GM08714 (cell line): Measurements from ENCODE around the gene CHRNB4.

Source experiments
- H3K4me3 ChIP-seq: fragments of 200-500 bp; sonication (Bioruptor generic); 2 replicates; pipeline ENCODE4 v1.5.1; 2014; ENCODE audit warnings: mild to moderate bottlenecking, low read length, inconsistent platforms
- ZNF274 ChIP-seq: IDR thresholded peaks from 2 replicates; pipeline ENCODE4 v1.6.1; 2012; ENCODE audit warnings: mild to moderate bottlenecking, low read depth, low read length

Gene CHRNB4

GRCh38 chr15:78598348-78598747 is 42.7 kb downstream of the CHRNB4 start:
- TF ChIP-seq ZNF274: no peak

GRCh38 chr15:78597583-78597982 is 43.4 kb downstream of the CHRNB4 start:
- no peak for TF ChIP-seq ZNF274
- no peak overlapping the region for H3K4me3 ChIP-seq

More at GRCh38 chr15:78598348-78598747, 42.7 kb downstream of the CHRNB4 start:
- H3K4me3 ChIP-seq: no peak overlapping the region

GRCh38 chr15:78574944-78575343 is 66.1 kb downstream of the CHRNB4 start:
- no peak for TF ChIP-seq ZNF274
- H3K4me3 ChIP-seq: no peak overlapping the region
